Transverse colon (tissue), 4 donors: ENCODE measurements around the gene SF3A1.

Experiments used
- CTCF ChIP-seq, 5 experiments: fragments of 200-600 bp in 3 of 5; fragments of 450-650 bp in 2 of 5; sonication (generic) in 3 of 5; IDR thresholded peaks; 1 replicate in 2 of 5; 2 replicates in 3 of 5; pipeline ENCODE4 v1.5.1; 2016 to 2017; ENCODE audit warnings: antibody characterized with exemption in 5 of 5, inconsistent platforms in 3 of 5, mild to moderate bottlenecking in 2 of 5, moderate library complexity in 1 of 5
- EP300 ChIP-seq: sonication (generic); formaldehyde crosslinking; IDR thresholded peaks from one replicate; pipeline ENCODE4 v1.6.1; 2017; ENCODE audit warnings: antibody characterized with exemption, low read depth
- POLR2A ChIP-seq: fragments of 450-650 bp; IDR thresholded peaks from one replicate; pipeline ENCODE4 v1.6.1; 2016; ENCODE audit warnings: antibody characterized with exemption, mild to moderate bottlenecking, moderate library complexity
- POLR2AphosphoS5 ChIP-seq, 3 donors: sonication (generic); formaldehyde crosslinking; IDR thresholded peaks; one replicate each; pipeline ENCODE4 v1.6.1; 2016; ENCODE audit warnings: antibody characterized with exemption in 3 of 3

DNA sequence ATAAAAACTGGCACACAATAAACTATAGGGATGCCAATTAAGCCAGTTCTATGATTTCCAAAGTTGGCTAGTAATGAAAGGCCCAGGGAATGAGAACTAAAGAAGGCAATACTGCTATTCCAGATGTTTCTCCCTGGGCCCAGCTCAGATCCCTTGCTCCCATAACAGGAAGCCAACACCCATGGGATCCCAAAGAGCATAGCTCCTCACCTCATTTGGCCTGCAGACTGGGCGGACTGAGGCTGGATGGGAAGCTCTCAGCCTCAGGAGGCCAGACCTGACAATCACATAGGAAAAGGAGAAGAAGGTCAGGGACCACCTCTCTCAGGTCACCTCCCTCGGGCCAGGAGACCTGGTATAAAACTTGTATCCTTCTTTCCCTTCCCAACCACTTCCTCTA is 35.2 kb downstream of the SF3A1 start:
- TF ChIP-seq EP300, result no peak
- TF ChIP-seq CTCF (IDR thresholded peaks at IDR 0.05), result no peak
- no peak for TF ChIP-seq POLR2A
- TF ChIP-seq POLR2AphosphoS5 (IDR thresholded peaks at IDR 0.05), result no peak
